Right lobe of liver (tissue), 6 donors: Measurements from ENCODE around the gene SEMA3A. TPM values are rescaled to one million over a fixed set of nuclear protein-coding genes. Genes with fewer than 3 reads are reported as not detected.

Source experiments
- ATAC-seq, 4 donors: fragments of 200-7000 bp; cut with Tn5 transposase; one replicate each; pipeline ENCODE4 v1.9.1; 2020; ENCODE audit warnings: mild to moderate bottlenecking in 4 of 4, moderate library complexity in 4 of 4
- DNase-seq, 3 donors: peaks; one replicate each; pipeline ENCODE4 v3.0.0-alpha.2; 2020
- H3K27ac ChIP-seq, 3 donors: fragments of 200-600 bp; one replicate each; pipeline ENCODE4 v1.8.0; 2022
- H3K27me3 ChIP-seq, 2 donors: fragments of 200-600 bp; one replicate each; pipeline ENCODE4 v1.8.0; 2022
- H3K36me3 ChIP-seq, 4 donors: fragments of 200-600 bp; sonication (generic) in 1 of 4; one replicate each; pipeline versions ENCODE4 v1.5.1 to v1.8.0; 2017 to 2022; ENCODE audit warnings: control low read depth in 1 of 4
- H3K4me1 ChIP-seq, 4 donors: fragments of 200-600 bp; sonication (generic) in 1 of 4; one replicate each; pipeline versions ENCODE4 v1.5.1 to v1.8.0; 2017 to 2022; ENCODE audit warnings: control low read depth in 1 of 4
- H3K4me3 ChIP-seq, 3 donors: fragments of 200-600 bp; one replicate each; pipeline ENCODE4 v1.8.0; 2022
- H3K9me3 ChIP-seq, 4 donors: fragments of 200-600 bp; sonication (generic) in 1 of 4; one replicate each; pipeline versions ENCODE4 v1.5.1 to v1.8.0; 2017 to 2022; ENCODE audit warnings: control low read depth in 1 of 4
- CTCF ChIP-seq, 4 donors: fragments of 200-600 bp in 3 of 4; fragments of 450-650 bp in 1 of 4; IDR thresholded peaks; one replicate each; pipeline versions ENCODE4 v1.5.1 to v1.8.0; 2016 to 2022; ENCODE audit warnings: antibody characterized with exemption in 4 of 4, mild to moderate bottlenecking in 2 of 4
- POLR2A ChIP-seq: fragments of 450-650 bp; IDR thresholded peaks from one replicate; pipeline ENCODE4 v1.6.1; 2017; ENCODE audit warnings: antibody characterized with exemption, mild to moderate bottlenecking
- WGBS: methylation state at CpG from one replicate; pipeline ENCODE4 v1.1.6; 2018; ENCODE audit warnings: low coverage, low lambda C conversion rate; ENCODE audit not compliant: insufficient coverage; ENCODE audit errors: missing lambda C conversion rate; 5-methylcytosine and 5-hydroxymethylcytosine counted together
- intact Hi-C, 2 donors: fragments of 100-400 bp; cut with DNase I; formaldehyde crosslinking; loops; one replicate each; pipeline versions ENCODE4 v1.11.2 to v1.14.1; 2022
- total RNA-seq, 6 experiments: library from RNA; depleted of rRNA in 2 of 6; stranded (reverse); fragments of >200 nt in 2 of 6; fragmentation: NEBNext Ultra II Directional in 3 of 6; extraction: Animal tissue kit (Norgen Biotek cat#: 25700) in 3 of 6; gene quantifications; one replicate each; pipeline versions ENCODE4 v1.1.0 to v1.2.4, GENCODE V29; 2016 to 2023
- donor health status: DM: no; HTN: yes; CAD: no.
- donor health status: DM: no; HTN: no; CAD: no.
- donor health status: DM: no; HTN: no; CAD: no.
- donor health status: DM: no; HTN: yes; CAD: no.
- donor health status: DM: no; HTN: yes; CAD: no.

SEMA3A gene
- total RNA-seq, 6 experiments from 2014 or later, result 0.12 to 0.57 (median 0.29) TPM; not detected in 1

- no peaks in the 10 kb centered on the region for H3K9me3 ChIP-seq
- ATAC-seq, result no peak
- 59% methylated on average over 2 of the region's 2 CpGs for WGBS
- DNase-seq, result no peak
- H3K36me3 ChIP-seq, result no peaks in the 10 kb centered on the region
- intact Hi-C loops, result no loop called here
- no peaks in the 10 kb centered on the region for H3K4me1 ChIP-seq
- no peak overlapping the region for H3K27ac ChIP-seq
- H3K4me3 ChIP-seq, result no peak overlapping the region
- H3K27me3 ChIP-seq, result no peaks in the 10 kb centered on the region
- TF ChIP-seq CTCF (IDR thresholded peaks at IDR 0.05), result no peak
- no peak for TF ChIP-seq POLR2A
These were observed 242.4 kb downstream of the SEMA3A start for GRCh38 chr7:83952236-83952635.

GRCh38 chr7:83947260-83947659, 247.3 kb downstream of the SEMA3A start:
- WGBS, result 31% methylated on average over 2 of the region's 2 CpGs
- DNase-seq (no peak), ATAC-seq (peak; percentile 62 to 65 (median 64))

GRCh38 chr7:83946801-83947200, 247.8 kb downstream of the SEMA3A start:
- DNase-seq (no peak), ATAC-seq (no peak)
- intact Hi-C loops, result no loop called here
- WGBS, result 42% methylated on average over 3 of the region's 3 CpGs
- Histone ChIP-seq H3K36me3 (no peaks in the 10 kb centered on the region), H3K9me3 (no peaks in the 10 kb centered on the region), H3K4me1 (no peaks in the 10 kb centered on the region), H3K4me3 (no peak overlapping the region), H3K27ac (no peak overlapping the region), H3K27me3 (no peaks in the 10 kb centered on the region)
- no peak for TF ChIP-seq POLR2A
- no peak for TF ChIP-seq CTCF (IDR thresholded peaks at IDR 0.05)

More at GRCh38 chr7:83947260-83947659, 247.3 kb downstream of the SEMA3A start:
- no peaks in the 10 kb centered on the region for H3K27me3 ChIP-seq
- intact Hi-C loops, result no loop called here
- H3K4me3 ChIP-seq, result no peak overlapping the region
- H3K4me1 ChIP-seq, result no peaks in the 10 kb centered on the region
- TF ChIP-seq POLR2A (no peak), CTCF (IDR thresholded peaks at IDR 0.05) (peak in 3 of 4 donors; percentile 43 to 50 (median 44))
- H3K9me3 ChIP-seq, result no peaks in the 10 kb centered on the region
- no peak overlapping the region for H3K27ac ChIP-seq
- H3K36me3 ChIP-seq, result no peaks in the 10 kb centered on the region

GRCh38 chr7:83941300-83941699, 253.3 kb downstream of the SEMA3A start:
- Histone ChIP-seq H3K27me3 (no peaks in the 10 kb centered on the region), H3K4me1 (no peaks in the 10 kb centered on the region), H3K27ac (no peak overlapping the region), H3K4me3 (no peak overlapping the region), H3K36me3 (no peaks in the 10 kb centered on the region), H3K9me3 (no peaks in the 10 kb centered on the region)
- no peak for TF ChIP-seq CTCF (IDR thresholded peaks at IDR 0.05)
- no peak for TF ChIP-seq POLR2A
- ATAC-seq (no peak), DNase-seq (no peak)
- 63% methylated on average over 4 of the region's 4 CpGs for WGBS
- intact Hi-C loops, result no loop called here

- no peak overlapping the region for H3K4me3 ChIP-seq
- intact Hi-C loops, result no loop called here
- H3K9me3 ChIP-seq, result no peaks in the 10 kb centered on the region
- TF ChIP-seq CTCF (IDR thresholded peaks at IDR 0.05) (no peak), POLR2A (no peak)
- 90% methylated on average over 2 of the region's 8 CpGs for WGBS
- no peaks in the 10 kb centered on the region for H3K36me3 ChIP-seq
- DNase-seq, result no peak
- H3K27me3 ChIP-seq, result no peaks in the 10 kb centered on the region
- no peak for ATAC-seq
- no peak overlapping the region for H3K27ac ChIP-seq
- no peaks in the 10 kb centered on the region for H3K4me1 ChIP-seq
These were observed 256.7 kb downstream of the SEMA3A start for GRCh38 chr7:83937930-83938329.
